Keratinocyte (primary cell): Measurements from ENCODE around the gene LRIT2. TPM values are rescaled to one million over a fixed set of nuclear protein-coding genes. Genes with fewer than 3 reads are reported as not detected.

ENCODE experiments used
- DNase-seq: peaks from one replicate; pipeline ENCODE4 v3.0.0-alpha.2; 2011; ENCODE audit warnings: low read depth, missing footprints, low spot score
- FAIRE-seq: peaks from 2 replicates; lab custom pipeline; 2011; peaks lifted over from hg19 to GRCh38; lab: Jason Lieb, UNC
- H2AFZ ChIP-seq: 2 replicates; pipeline ENCODE4 v1.6.0; 2012; ENCODE audit warnings: low read length, control low read depth, inconsistent platforms; ENCODE audit not compliant: control insufficient read depth
- H3K27ac ChIP-seq: 2 replicates; pipeline ENCODE4 v1.5.1; 2011; ENCODE audit warnings: low read length; ENCODE audit not compliant: control insufficient read depth, insufficient read depth
- H3K27me3 ChIP-seq: 3 replicates; pipeline ENCODE4 v1.6.0; 2011; ENCODE audit warnings: low read length; ENCODE audit not compliant: control insufficient read depth, insufficient read depth; ENCODE audit errors: extremely low read depth
- H3K36me3 ChIP-seq, 2 experiments: 2 replicates in 1 of 2; 3 replicates in 1 of 2; pipeline ENCODE4 v1.5.1; 2011; ENCODE audit warnings: low read length in 2 of 2, mild to moderate bottlenecking in 1 of 2; ENCODE audit not compliant: control insufficient read depth in 2 of 2, insufficient read depth in 2 of 2; ENCODE audit errors: extremely low read depth in 1 of 2
- H3K4me1 ChIP-seq: 3 replicates; pipeline ENCODE4 v1.5.1; 2011; ENCODE audit warnings: low read length; ENCODE audit not compliant: control insufficient read depth, insufficient read depth; ENCODE audit errors: extremely low read depth
- H3K4me2 ChIP-seq: 3 replicates; pipeline ENCODE4 v1.6.0; 2011; ENCODE audit warnings: low read depth, low read length; ENCODE audit not compliant: control insufficient read depth, insufficient read depth; ENCODE audit errors: extremely low read depth
- H3K4me3 ChIP-seq, 3 experiments: fragments of 200-600 bp in 1 of 3; sonication (generic) in 1 of 3; 2 replicates in 2 of 3; 3 replicates in 1 of 3; pipeline ENCODE4 v1.5.1; 2011 to 2016; ENCODE audit warnings: low read length in 3 of 3, mild to moderate bottlenecking in 3 of 3, control low read depth in 2 of 3, inconsistent platforms in 1 of 3, low read depth in 1 of 3, mixed read lengths in 1 of 3, mixed run types in 1 of 3, moderate library complexity in 1 of 3; ENCODE audit not compliant: control insufficient read depth in 2 of 3, insufficient read depth in 2 of 3; ENCODE audit errors: extremely low read depth in 1 of 3
- H3K79me2 ChIP-seq: 2 replicates; pipeline ENCODE4 v1.6.0; 2012; ENCODE audit warnings: low read length; ENCODE audit not compliant: control insufficient read depth, insufficient read depth
- H3K9ac ChIP-seq: 3 replicates; pipeline ENCODE4 v1.6.0; 2011; ENCODE audit warnings: low read length; ENCODE audit not compliant: control insufficient read depth, insufficient read depth; ENCODE audit errors: extremely low read depth
- H3K9me1 ChIP-seq: 3 replicates; pipeline ENCODE4 v1.6.0; 2011; ENCODE audit warnings: low read length; ENCODE audit not compliant: control insufficient read depth, insufficient read depth; ENCODE audit errors: extremely low read depth
- H3K9me3 ChIP-seq: 2 replicates; pipeline ENCODE4 v1.5.1; 2012; ENCODE audit warnings: low read depth, low read length; ENCODE audit not compliant: control insufficient read depth
- H4K20me1 ChIP-seq: 3 replicates; pipeline ENCODE4 v1.6.0; 2011; ENCODE audit warnings: low read length; ENCODE audit not compliant: control insufficient read depth, insufficient read depth; ENCODE audit errors: extremely low read depth
- CTCF ChIP-seq, 3 experiments: IDR thresholded peaks in 1 of 3; conservative IDR thresholded peaks in 1 of 3; optimal IDR thresholded peaks in 1 of 3; 2 replicates in 2 of 3; 3 replicates in 1 of 3; pipeline versions ENCODE3 to v1.5.1; 2011; ENCODE audit warnings: low read length in 3 of 3, mild to moderate bottlenecking in 3 of 3, moderate library complexity in 2 of 3, control low read depth in 1 of 3, inconsistent platforms in 1 of 3; ENCODE audit not compliant: insufficient read depth in 2 of 3; ENCODE audit errors: extremely low read depth in 1 of 3
- EZH2 ChIP-seq: IDR thresholded peaks from one replicate; pipeline ENCODE4 v1.6.1; 2012; ENCODE audit warnings: inconsistent platforms, mild to moderate bottlenecking, low read length, moderate library complexity
- dilution Hi-C: fragments of 300-500 bp; cut with MboI; formaldehyde crosslinking; loops from one replicate; pipeline ENCODE4 v1.7.0; 2020; ENCODE audit warnings: low sequenced_read_pairs; ENCODE audit not compliant: extremely low pct_ligation_motif_present
- polyA minus RNA-seq, 3 experiments: library from RNA; depleted of rRNA, polyadenylated mRNA; stranded (reverse); fragments of >200 nt; gene quantifications; 1 replicate in 1 of 3; 2 replicates in 1 of 3; 3 replicates in 1 of 3; pipeline ENCODE4 v1.2.3, GENCODE V29; 2011
- polyA plus RNA-seq, 5 experiments: library from polyadenylated mRNA; depleted of rRNA in 3 of 5; stranded (reverse) in 3 of 5; stranded (forward) in 1 of 5; unstranded in 1 of 5; fragments of >200 nt; gene quantifications; 1 replicate in 1 of 5; 2 replicates in 3 of 5; 3 replicates in 1 of 5; pipeline versions ENCODE4 v1.2.1 to v1.2.3, GENCODE V29; 2011 to 2012; ENCODE audit warnings: missing spikeins in 2 of 5, low read depth in 1 of 5, low replicate concordance in 1 of 5

The LRIT2 gene
- not detected in 3 replicates for polyA plus RNA-seq
- polyA plus RNA-seq (2011; ENCODE audit: low read depth) = not detected
- polyA plus RNA-seq (2011; cell fraction: cytosol; rRNA removed) = not detected in 2 replicates
- polyA plus RNA-seq (2011; cell fraction: nucleus; rRNA removed) = not detected in 2 replicates
- polyA plus RNA-seq (2012; ENCODE audit: low replicate concordance) = 0.06 TPM in 1 of 2 replicates, not detected in the other
- polyA minus RNA-seq = 0.30 TPM in 1 of 3 replicates, not detected in the others
- not detected for polyA minus RNA-seq (2011; cell fraction: cytosol; rRNA and poly(A)+ RNA removed)
- polyA minus RNA-seq (2011; cell fraction: nucleus; rRNA and poly(A)+ RNA removed) = not detected in 2 replicates

GRCh38 chr10:84225427-84226173 lies at the start of gene LRIT2:
Gene LRIT2 (minus strand): TSS chr10:84225544. CDS start chr10:84225520, 24 bp downstream.
- H3K79me2 ChIP-seq = no peaks in the 10 kb centered on the region
- no peak for DNase-seq
- H3K27ac ChIP-seq = no peak within 1 kb of the TSS
- H3K4me3 ChIP-seq = no peak within 1 kb of the TSS
- no peak for FAIRE-seq
- H3K9me1 ChIP-seq = no peaks in the 10 kb centered on the region
- no peaks in the 10 kb centered on the region for H3K9me3 ChIP-seq
- dilution Hi-C loops = no loop called here
- H3K27me3 ChIP-seq = no peaks in the 10 kb centered on the region
- no peak within 1 kb of the TSS for H3K4me2 ChIP-seq
- H4K20me1 ChIP-seq = no peaks in the 10 kb centered on the region
- no peak within 1 kb of the TSS for H2AFZ ChIP-seq
- no peak within 1 kb of the TSS for H3K9ac ChIP-seq
- TF ChIP-seq CTCF (optimal IDR thresholded peaks at IDR 0.05 in 1 of 3, IDR thresholded peaks at IDR 0.05 in 1 of 3, conservative IDR thresholded peaks at IDR 0.05 in 1 of 3; ENCODE audit: extremely low read depth in 1 of 3, insufficient read depth in 2 of 3, low read length in 3 of 3) = no peak
- no peak for TF ChIP-seq EZH2
- H3K36me3 ChIP-seq = no peaks in the 10 kb centered on the region
- H3K4me1 ChIP-seq = no peaks in the 10 kb centered on the region

GRCh38 chr10:84270708-84271107 lies 45.4 kb upstream of the LRIT2 start:
- DNase-seq (no peak), FAIRE-seq (no peak)
- Histone ChIP-seq H3K4me1 (peaks cover 7% of the 10 kb centered on the region), H3K4me3 (no peak overlapping the region), H3K4me2 (no peak overlapping the region), H3K27me3 (no peaks in the 10 kb centered on the region), H3K9me3 (no peaks in the 10 kb centered on the region), H3K36me3 (no peaks in the 10 kb centered on the region), H3K9ac (no peak overlapping the region), H2AFZ (no peak overlapping the region), H3K9me1 (no peaks in the 10 kb centered on the region), H4K20me1 (no peaks in the 10 kb centered on the region), H3K79me2 (no peaks in the 10 kb centered on the region), H3K27ac (no peak overlapping the region)
- no peak for TF ChIP-seq CTCF (optimal IDR thresholded peaks at IDR 0.05 in 1 of 3, IDR thresholded peaks at IDR 0.05 in 1 of 3, conservative IDR thresholded peaks at IDR 0.05 in 1 of 3; ENCODE audit: extremely low read depth in 1 of 3, insufficient read depth in 2 of 3, low read length in 3 of 3)
- TF ChIP-seq EZH2 = no peak
- dilution Hi-C loops = no loop called here
